ENCODE measurements around the gene LSP1.

Gene LSP1

GRCh38 chr11:1918436-1919315 is 65.8 kb downstream of the LSP1 start:
- DNase-seq: no peak

- no peak for DNase-seq
Measured at GRCh38 chr11:1919391-1920127, 66.7 kb downstream of the LSP1 start, which contains the start of gene TNNT3. TNNT3 (plus strand) TSS chr11:1919703; CDS start chr11:1922875, 3,172 bp downstream.

DNA sequence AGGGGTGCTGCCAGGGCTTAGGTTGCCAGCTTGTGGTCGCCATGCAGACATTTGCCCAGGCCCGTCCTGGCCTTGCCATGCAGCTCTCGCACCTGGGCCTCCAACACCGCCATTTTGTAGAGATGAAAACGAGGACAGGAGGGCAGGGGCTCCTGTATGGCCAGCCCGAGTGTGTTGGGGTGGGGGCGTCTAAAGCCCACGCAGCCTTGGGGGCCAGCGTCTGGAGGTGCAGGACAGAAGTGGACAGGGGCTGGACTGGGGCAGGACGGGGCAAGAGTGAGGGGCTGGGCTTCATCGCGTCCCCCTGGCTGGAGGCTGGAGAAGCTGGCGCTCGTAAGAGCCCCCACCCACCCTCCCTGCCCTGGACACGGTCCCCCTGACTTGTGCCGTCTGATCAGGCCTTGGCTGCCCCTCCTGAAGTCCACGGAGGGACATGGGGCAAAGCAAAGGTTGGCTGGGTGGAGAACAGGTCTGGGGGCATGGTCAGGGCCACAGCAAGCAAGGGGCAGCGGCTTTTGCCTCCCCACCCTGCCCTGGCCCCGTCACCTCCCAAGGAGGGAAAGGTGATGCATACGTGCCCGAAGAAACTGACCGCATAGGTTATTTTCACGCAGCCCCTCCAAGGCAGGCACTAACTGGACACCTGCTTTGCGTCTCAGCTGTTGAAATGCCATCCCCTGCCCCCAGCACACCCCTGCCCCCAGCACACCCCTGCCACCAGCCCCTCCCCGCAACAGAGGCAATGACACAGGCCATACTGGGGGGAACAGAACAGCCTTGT is 67.4 kb downstream of the LSP1 start:
- no peak for DNase-seq

DNA sequence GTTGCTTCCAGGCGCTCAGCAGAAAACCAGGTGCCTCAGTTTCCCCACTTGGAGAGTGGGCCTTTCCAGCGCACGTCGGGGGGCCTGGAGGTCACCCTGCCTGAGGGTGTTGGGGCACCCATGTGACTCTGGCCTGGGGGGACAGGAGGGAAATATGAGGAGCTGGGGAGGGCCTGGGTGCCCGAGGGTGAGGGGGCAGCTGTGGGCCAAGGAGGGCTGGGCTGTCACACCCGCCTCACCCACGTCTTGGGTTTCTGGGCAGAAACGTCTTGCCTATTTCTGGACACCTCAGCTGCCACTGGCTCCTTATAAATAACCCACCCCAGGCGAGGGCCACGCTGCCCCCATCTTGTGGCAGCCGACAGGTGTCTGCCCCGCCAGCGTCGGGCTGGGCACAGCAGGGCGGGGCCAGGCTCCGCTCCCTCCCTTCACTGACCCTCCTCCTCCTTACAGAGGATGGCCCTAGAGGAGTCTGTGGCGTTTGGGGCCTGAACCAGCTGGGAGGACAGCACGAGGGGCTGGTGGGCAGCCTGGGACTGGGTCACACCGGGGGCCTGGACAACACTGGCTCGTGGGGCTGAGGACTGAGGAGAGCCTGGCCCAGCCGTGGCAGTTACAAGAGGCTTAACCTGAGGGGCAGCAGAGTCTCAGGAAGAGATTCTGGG is 68.2 kb downstream of the LSP1 start:
- no peak for DNase-seq

GRCh38 chr11:1921574-1922141 is 68.8 kb downstream of the LSP1 start:
- DNase-seq: no peak

DNA sequence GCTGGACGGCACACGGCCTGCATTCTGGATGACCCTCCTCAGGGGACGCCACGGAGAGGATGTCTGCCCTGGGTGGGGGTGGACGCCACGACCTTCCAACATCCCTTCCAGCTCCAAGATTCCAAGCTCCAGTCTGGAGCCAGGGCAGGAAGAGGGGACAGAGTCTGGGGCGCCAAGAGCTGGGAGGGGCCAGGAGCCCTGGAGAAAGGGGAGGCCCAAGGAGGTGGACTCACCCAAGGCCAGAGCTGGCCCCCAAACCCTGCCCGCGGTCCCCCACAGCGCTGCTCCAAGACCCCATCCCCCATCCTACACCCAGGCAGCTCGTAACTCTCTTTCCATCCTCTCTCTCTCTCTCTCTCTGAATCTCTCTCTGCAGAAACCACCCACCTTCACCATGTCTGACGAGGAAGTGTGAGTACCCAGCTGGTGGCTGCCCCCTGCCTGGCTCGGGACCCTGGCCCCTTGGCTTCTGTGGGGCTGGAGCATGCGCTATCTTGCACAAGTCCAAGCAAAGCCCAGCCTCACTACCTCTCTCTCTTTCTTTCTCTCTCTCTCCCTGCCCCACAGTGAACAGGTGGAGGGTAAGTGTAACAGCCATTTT is 69.7 kb downstream of the LSP1 start:
- DNase-seq: no peak

GRCh38 chr11:1923201-1923956 is 70.5 kb downstream of the LSP1 start:
- no peak for DNase-seq

DNA sequence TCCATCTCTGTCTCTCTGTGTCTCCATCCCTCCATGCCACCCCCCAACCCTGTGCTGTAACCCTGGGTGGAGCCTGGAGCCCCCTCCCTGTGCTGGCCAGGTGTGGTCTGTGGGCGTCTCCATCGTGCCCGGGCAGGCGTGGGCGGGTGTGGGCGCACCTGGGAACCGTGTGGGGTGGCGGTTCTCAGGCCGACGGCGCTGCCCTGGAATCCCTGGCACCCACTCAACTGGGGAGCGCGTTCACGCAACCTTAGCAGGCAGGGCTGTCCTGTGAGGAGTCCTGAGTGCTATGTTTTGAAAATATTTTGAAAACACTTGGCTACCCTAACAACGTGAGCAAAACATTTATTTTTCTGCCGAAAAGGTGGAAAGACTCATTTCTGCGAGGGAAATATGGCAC is 71.3 kb downstream of the LSP1 start:
- DNase-seq: no peak

GRCh38 chr11:1924646-1925372 is 71.9 kb downstream of the LSP1 start:
- no peak for DNase-seq

DNA sequence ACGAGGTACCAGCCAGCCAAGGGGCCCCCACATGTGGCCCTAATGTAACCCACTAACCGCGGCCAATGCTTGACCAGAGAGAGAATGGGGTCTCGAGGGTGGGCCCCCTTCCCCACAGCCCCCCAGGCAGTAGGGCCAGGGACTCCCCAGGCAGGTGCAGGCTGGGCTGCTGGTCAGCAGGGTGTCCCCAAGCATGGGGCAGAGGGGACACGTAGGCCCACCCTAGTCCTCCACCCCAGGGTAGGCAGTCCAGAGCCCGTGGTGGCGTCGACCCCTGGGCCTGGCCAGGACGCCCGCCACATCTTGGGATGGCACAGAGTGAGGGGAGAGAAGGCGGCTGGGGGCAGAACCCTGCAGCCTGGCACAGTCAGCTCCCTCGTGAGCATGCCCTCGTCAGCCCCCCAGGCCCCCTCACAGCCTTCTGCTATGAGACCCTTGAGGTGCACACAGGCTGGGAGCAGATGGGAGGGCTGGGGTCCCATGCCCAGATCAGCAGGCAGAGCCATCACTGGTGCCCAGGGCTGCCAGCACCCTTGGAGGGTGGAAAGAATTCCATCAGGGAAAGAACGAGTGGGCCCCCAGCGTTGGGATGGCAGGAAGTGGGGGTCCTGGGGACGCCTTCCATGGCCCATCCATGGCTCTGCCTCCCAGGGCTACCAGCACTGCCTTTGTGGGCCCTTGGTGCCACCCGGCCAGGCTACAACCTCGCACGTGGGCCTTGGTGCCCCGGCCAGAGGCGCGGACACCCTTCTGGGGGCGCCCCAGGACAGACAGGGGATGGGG is 72.7 kb downstream of the LSP1 start:
- no peak for DNase-seq

DNA sequence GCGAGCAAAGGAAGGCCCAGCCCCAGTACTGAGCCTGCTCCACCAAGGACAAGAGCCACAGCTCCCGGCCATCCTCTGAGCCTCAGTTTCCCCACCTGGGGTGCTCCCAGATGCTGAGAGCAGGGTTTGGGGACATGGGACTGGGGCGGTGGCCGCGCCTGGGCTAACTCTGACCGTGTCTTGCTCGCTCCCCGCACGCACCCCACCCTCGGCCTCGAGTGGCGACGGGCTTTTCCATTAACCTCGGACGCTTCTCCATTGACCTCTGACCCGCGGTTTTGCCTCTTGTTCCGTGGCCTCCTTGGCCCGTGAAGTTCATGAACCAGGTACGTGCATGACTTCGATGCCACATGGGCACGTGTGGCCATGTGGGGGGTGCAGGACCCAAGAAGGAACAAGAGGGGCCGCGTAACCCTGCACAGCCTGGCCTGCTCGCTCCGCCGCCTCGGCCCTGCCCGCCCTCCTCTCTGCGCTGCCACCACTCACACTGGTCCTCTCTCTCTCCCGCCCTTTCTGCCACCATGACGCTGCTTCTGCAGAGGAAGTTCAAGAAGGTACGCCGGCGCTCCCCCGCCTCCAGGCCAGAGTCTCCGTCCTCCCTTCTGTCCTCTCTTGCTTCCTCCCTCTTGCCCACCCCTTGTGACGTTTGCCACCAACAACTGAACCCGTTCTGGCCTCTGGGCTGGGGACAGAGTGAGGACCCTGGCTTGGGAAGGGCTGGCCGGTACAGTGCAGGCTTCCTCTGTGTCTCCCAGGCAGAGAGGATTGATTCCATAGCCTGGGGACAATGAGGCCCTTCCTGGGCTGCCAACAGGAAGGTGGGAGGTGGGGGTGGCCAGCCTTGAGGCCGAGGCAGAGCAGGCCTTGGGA is 73.5 kb downstream of the LSP1 start:
- DNase-seq: no peak

DNA sequence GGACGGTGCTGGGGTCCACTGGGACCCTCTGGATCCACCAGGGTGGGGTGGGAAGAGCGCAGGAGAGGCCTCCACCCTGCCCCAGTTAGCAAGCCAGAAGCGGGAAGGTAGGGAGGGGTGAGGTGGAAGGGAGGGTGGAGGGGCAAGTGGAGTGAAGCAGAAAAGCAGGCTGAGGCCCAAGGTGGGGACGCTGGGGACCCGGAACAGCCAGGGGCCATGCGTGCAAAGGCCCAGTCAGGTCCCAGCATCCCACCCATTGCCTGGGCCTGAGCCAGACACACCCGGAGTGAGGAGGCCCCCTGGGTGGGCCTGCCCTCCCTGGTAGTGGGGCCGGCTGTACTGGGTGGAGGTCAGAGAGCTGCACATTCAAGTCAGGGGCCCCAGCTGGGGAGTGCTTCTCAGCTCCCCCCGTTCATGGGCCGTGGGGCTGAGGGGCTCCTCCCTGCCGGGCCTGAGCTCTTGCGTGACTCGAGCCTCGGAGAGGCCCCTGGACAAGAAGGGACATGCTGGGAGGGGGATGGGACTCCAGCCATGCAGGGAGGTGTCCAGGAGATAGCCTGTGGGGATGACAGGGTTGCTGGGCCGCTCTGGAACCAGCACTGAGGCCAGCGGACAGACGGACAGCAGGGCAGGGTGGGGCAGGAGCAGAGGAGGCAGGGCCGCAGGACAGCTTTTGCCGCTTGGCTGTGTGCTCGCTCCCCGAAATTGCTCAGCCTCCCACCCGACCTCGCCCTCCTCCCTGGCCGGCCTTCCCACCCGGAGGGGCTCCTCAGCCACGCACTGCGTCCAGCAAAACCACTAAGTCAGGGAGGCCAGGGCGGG is 74.4 kb downstream of the LSP1 start:
- no peak for DNase-seq

DNA sequence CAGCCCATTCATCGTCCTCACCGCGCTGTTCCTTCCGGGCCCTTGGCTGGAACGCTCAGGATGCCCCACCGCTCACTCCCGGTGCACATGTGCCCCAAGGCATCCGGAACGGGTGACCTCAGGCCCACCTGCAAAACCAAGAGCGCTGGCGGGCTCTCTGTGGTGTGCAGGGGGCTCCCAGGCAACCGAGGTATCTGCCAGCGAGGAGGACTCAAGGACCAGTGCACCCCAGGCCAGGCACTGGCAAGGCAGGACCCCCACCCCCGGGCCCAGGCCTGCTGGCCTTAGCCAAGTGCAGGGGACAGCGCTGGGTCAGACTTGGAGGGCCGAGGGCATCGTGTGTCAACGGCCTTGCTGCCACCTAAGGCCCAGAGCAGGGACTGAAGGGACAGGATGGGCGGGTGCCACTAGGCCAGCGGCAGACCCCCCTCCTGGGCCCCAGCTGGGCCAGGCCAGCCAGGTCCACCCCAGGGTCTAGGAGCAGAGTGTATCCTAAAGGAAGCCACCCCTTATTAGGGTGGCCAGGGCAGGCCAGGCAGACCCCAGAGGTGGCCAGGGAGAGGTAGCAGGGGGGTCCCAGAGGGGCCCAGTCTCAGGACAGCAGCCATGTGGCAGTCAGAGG is 75.1 kb downstream of the LSP1 start:
- DNase-seq: no peak

GRCh38 chr11:1928470-1928890 is 75.6 kb downstream of the LSP1 start:
- DNase-seq: no peak

- no peak for DNase-seq
Measured at GRCh38 chr11:1928891-1929541, 76.1 kb downstream of the LSP1 start.

All from T-helper 2 cell (primary cell).